ENCODE results near the gene HOXB2. TPM values are rescaled to one million over a fixed set of nuclear protein-coding genes. Genes with fewer than 3 reads are reported as not detected.
"Not testable (repeated sequence)": the region's sequence is repeated elsewhere in the genome, so short reads cannot be mapped to it uniquely, and the experiment has no call there.

The HOXB2 gene
- polyA plus RNA-seq, 3 donors, result 38.2 to 49.0 (median 39.4) TPM

- no peak for DNase-seq (ENCODE audit: low read depth in 3 of 3, low spot score in 2 of 3)
Measured at GRCh38 chr17:48543854-48544348, 1.0 kb downstream of the HOXB2 start.

- DNase-seq (ENCODE audit: low read depth in 3 of 3, low spot score in 2 of 3), result no peak
Measured at GRCh38 chr17:48543107-48543853, 1.6 kb downstream of the HOXB2 start.

GRCh38 chr17:48542698-48543106, 2.2 kb downstream of the HOXB2 start:
- DNase-seq (ENCODE audit: low read depth in 3 of 3, low spot score in 2 of 3), result no peak

- no peak for DNase-seq (ENCODE audit: low read depth in 3 of 3, low spot score in 2 of 3)
Measured at GRCh38 chr17:48542114-48542656, 2.7 kb downstream of the HOXB2 start.

- DNase-seq (ENCODE audit: low read depth in 3 of 3, low spot score in 2 of 3), result no peak
Measured at GRCh38 chr17:48541577-48542113, 3.3 kb downstream of the HOXB2 start.

GRCh38 chr17:48541036-48541576, 3.8 kb downstream of the HOXB2 start:
- no peak for DNase-seq (ENCODE audit: low read depth in 3 of 3, low spot score in 2 of 3)

GRCh38 chr17:48540213-48540612, 4.7 kb downstream of the HOXB2 start:
- no peak for DNase-seq (ENCODE audit: low read depth in 3 of 3, low spot score in 2 of 3)

GRCh38 chr17:48539177-48539576, 5.7 kb downstream of the HOXB2 start:
- no peak for DNase-seq (ENCODE audit: low read depth in 3 of 3, low spot score in 2 of 3)

GRCh38 chr17:48537316-48537715, 7.6 kb downstream of the HOXB2 start:
- no peak for DNase-seq (ENCODE audit: low read depth in 3 of 3, low spot score in 2 of 3)

GRCh38 chr17:48535793-48536559, 8.9 kb downstream of the HOXB2 start:
- DNase-seq (ENCODE audit: low read depth in 3 of 3, low spot score in 2 of 3), result not testable (repeated sequence)

- no peak for DNase-seq (ENCODE audit: low read depth in 3 of 3, low spot score in 2 of 3)
Measured at GRCh38 chr17:48532261-48532660, 12.6 kb downstream of the HOXB2 start.

- no peak for DNase-seq (ENCODE audit: low read depth in 3 of 3, low spot score in 2 of 3)
Measured at GRCh38 chr17:48530887-48531272, 14.0 kb downstream of the HOXB2 start, which contains the start of gene HOXB1. Gene HOXB1, minus strand, starts transcription at chr17:48531011. Its CDS starts 107 bp downstream, at chr17:48530904.

- DNase-seq (ENCODE audit: low read depth in 3 of 3, low spot score in 2 of 3), result no peak
Measured at GRCh38 chr17:48530208-48530886, 14.6 kb downstream of the HOXB2 start.

GRCh38 chr17:48529683-48530009, 15.3 kb downstream of the HOXB2 start:
- DNase-seq (ENCODE audit: low read depth in 3 of 3, low spot score in 2 of 3), result no peak

GRCh38 chr17:48528936-48529682, 15.8 kb downstream of the HOXB2 start:
- no peak for DNase-seq (ENCODE audit: low read depth in 3 of 3, low spot score in 2 of 3)

- DNase-seq (ENCODE audit: low read depth in 3 of 3, low spot score in 2 of 3), result no peak
Measured at GRCh38 chr17:48528153-48528935, 16.6 kb downstream of the HOXB2 start.

- DNase-seq (ENCODE audit: low read depth in 3 of 3, low spot score in 2 of 3), result no peak
Measured at GRCh38 chr17:48527547-48527932, 17.4 kb downstream of the HOXB2 start.

- no peak for DNase-seq (ENCODE audit: low read depth in 3 of 3, low spot score in 2 of 3)
Measured at GRCh38 chr17:48526608-48527546, 18.0 kb downstream of the HOXB2 start.

All from right renal cortex interstitium (tissue), 3 donors.